HepG2 (cell line): ENCODE results near the gene SERTAD2. TPM values are rescaled to one million over a fixed set of nuclear protein-coding genes. Genes with fewer than 3 reads are reported as not detected.

ENCODE experiments used
- CBX5 ChIP-seq: sonication (generic); formaldehyde crosslinking; IDR thresholded peaks from 2 replicates; pipeline ENCODE4 v1.4.0; 2020; ENCODE audit warnings: missing genetic modification reagents, borderline replicate concordance
- KLF13 ChIP-seq: sonication (generic); formaldehyde crosslinking; IDR thresholded peaks from 2 replicates; pipeline ENCODE4 v1.4.0; 2020; ENCODE audit warnings: mild to moderate bottlenecking, missing genetic modification reagents
- MATR3 ChIP-seq: sonication (generic); formaldehyde crosslinking; IDR thresholded peaks from 2 replicates; pipeline ENCODE4 v1.4.0; 2020; ENCODE audit warnings: missing genetic modification reagents
- NR1H2 ChIP-seq: sonication (generic); formaldehyde crosslinking; IDR thresholded peaks from 2 replicates; pipeline ENCODE4 v1.8.1; 2022; ENCODE audit warnings: low read depth, missing genetic modification reagents, borderline replicate concordance
- NR2F2 ChIP-seq: IDR thresholded peaks from 2 replicates; pipeline ENCODE4 v1.6.1; 2012; ENCODE audit warnings: low read depth, inconsistent platforms, borderline replicate concordance
- ONECUT2 ChIP-seq: sonication (generic); formaldehyde crosslinking; IDR thresholded peaks from 2 replicates; pipeline ENCODE4 v1.4.0; 2020; ENCODE audit warnings: missing genetic modification reagents
- PRDM4 ChIP-seq: sonication (generic); formaldehyde crosslinking; IDR thresholded peaks from 2 replicates; pipeline ENCODE4 v1.9.0; 2021; ENCODE audit warnings: missing genetic modification reagents, borderline replicate concordance
- RNF2 ChIP-seq: fragments of 450-650 bp; conservative IDR thresholded peaks from 2 replicates; pipeline ENCODE4 v1.6.1; 2016; ENCODE audit warnings: low read depth
- RORA ChIP-seq: sonication (generic); formaldehyde crosslinking; IDR thresholded peaks from 2 replicates; pipeline ENCODE4 v1.5.0; 2020; ENCODE audit warnings: mild to moderate bottlenecking, missing genetic modification reagents, moderate library complexity
- SAP130 ChIP-seq: IDR thresholded peaks from 2 replicates; pipeline ENCODE4 v1.6.1; 2016; ENCODE audit warnings: low read depth
- ZC3H4 ChIP-seq: sonication (generic); formaldehyde crosslinking; IDR thresholded peaks from 2 replicates; pipeline ENCODE4 v1.4.0; 2020; ENCODE audit warnings: missing genetic modification reagents, borderline replicate concordance
- ZNF207 ChIP-seq: fragments of 450-650 bp; IDR thresholded peaks from 2 replicates; pipeline ENCODE4 v1.6.1; 2016; ENCODE audit warnings: antibody characterized with exemption, borderline replicate concordance
- ZNF343 ChIP-seq: sonication (generic); formaldehyde crosslinking; IDR thresholded peaks from 2 replicates; pipeline ENCODE4 v1.4.0; 2020; ENCODE audit warnings: mild to moderate bottlenecking, missing genetic modification reagents
- ZNF350 ChIP-seq: sonication (generic); formaldehyde crosslinking; IDR thresholded peaks from 2 replicates; pipeline ENCODE4 v1.4.0; 2020; ENCODE audit warnings: mild to moderate bottlenecking, low read depth, missing genetic modification reagents, borderline replicate concordance
- ZNF709 ChIP-seq: sonication (generic); formaldehyde crosslinking; IDR thresholded peaks from 2 replicates; pipeline ENCODE4 v1.5.0; 2020; ENCODE audit warnings: mild to moderate bottlenecking, missing genetic modification reagents
- ZNF784 ChIP-seq: sonication (generic); formaldehyde crosslinking; IDR thresholded peaks from 2 replicates; pipeline ENCODE4 v1.5.1; 2020; ENCODE audit warnings: missing genetic modification reagents, mild to moderate bottlenecking, borderline replicate concordance
- ZNF839 ChIP-seq: sonication (generic); formaldehyde crosslinking; IDR thresholded peaks from 2 replicates; pipeline ENCODE4 v1.4.0; 2020; ENCODE audit warnings: missing genetic modification reagents, mild to moderate bottlenecking, borderline replicate concordance
- ZSCAN21 ChIP-seq: sonication (generic); formaldehyde crosslinking; IDR thresholded peaks from 2 replicates; pipeline ENCODE4 v1.8.0; 2022; ENCODE audit warnings: mild to moderate bottlenecking, missing genetic modification reagents, moderate library complexity, borderline replicate concordance
- ZSCAN5A ChIP-seq: sonication (generic); formaldehyde crosslinking; IDR thresholded peaks from 2 replicates; pipeline ENCODE4 v1.8.0; 2022; ENCODE audit warnings: mild to moderate bottlenecking, missing genetic modification reagents, borderline replicate concordance
- polyA plus RNA-seq, 8 experiments: library from polyadenylated mRNA; depleted of rRNA in 3 of 8; stranded (reverse) in 7 of 8; unstranded in 1 of 8; fragments of >200 nt; fragmentation: Illumina TruSeq in 4 of 8; extraction: Trizol in 4 of 8; gene quantifications; 2 replicates each; pipeline versions ENCODE4 v1.2.1 to v1.2.3, GENCODE V29; 2011 to 2016; ENCODE audit warnings: low read depth in 4 of 8, missing spikeins in 1 of 8, mixed read lengths in 1 of 8; ENCODE audit not compliant: insufficient read depth in 1 of 8
- total RNA-seq, 5 experiments: library from RNA; depleted of rRNA; stranded (reverse); fragments of >200 nt; fragmentation: Illumina TruSeq; extraction: Trizol; gene quantifications; 2 replicates each; pipeline ENCODE4 v1.2.3, GENCODE V29; 2016; ENCODE audit warnings: low read depth in 1 of 5
- TF ChIP-seq, protein P1 (sequence below): sonication (generic); formaldehyde crosslinking; IDR thresholded peaks from 2 replicates; pipeline ENCODE4 v1.4.0; 2020; ENCODE audit warnings: missing genetic modification reagents
- TF ChIP-seq, protein P2 (sequence below): conservative IDR thresholded peaks from 2 replicates; pipeline ENCODE4 v1.6.1; 2018; ENCODE audit warnings: missing genetic modification reagents

The SERTAD2 gene
- total and polyA plus RNA-seq, 2 of the 13 experiments (the other 11 are each of a cell fraction or from before 2014, with no cell fraction given), result 6.7 to 22.6 TPM

DNA sequence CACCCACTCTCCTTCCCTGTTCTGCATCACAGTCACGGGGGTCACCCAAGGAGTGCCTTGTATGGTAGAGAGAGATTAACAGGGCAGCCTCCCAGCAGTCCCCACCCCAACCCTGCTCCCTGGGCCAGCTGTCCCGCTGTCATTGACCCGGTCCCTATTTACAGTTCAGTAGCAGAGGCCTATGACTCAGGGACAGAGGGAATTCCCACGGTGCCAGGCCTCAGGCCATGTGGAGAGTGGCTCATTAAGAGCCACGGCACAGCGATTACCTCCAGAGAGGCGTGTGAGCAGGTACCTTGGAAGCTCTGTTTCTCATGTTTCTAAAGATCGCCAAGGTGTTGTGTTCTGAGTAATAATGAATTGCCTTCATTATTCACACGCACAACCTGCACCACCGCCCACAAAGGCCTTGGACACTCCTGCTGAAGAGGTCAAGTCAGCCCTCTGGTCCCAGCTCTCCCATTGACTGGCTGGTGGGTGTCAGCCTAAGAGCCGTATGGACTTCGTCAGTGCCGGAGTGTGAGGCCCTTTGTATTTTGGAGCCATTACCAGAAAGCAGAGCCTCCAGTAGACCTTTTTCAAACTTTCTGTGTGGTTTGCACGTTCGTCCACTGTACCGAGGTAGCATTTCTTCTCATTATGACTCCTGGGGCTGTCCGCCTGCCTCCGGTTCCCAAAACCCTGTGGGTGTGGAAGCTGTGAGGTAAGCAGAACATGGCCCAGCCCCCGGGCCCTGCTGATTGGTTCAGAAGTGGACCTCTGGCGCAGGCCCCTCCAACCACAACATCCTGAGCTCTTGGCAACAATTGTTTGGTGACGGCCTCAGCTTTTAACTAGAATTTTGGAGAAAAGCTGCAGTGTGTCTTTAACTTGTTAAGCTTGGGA, 47.0 kb downstream of the SERTAD2 start (continued):
- TF ChIP-seq ZNF207, result no peak
- TF ChIP-seq SAP130, result peak; percentile 92
- no peak for TF ChIP-seq KLF13 (CRISPR knock-in tag)
- no peak for TF ChIP-seq NR1H2 (CRISPR knock-in tag)
- no peak for TF ChIP-seq ZSCAN21 (CRISPR knock-in tag)
- no peak for TF ChIP-seq ZC3H4
- TF ChIP-seq ZNF709 (CRISPR knock-in tag), result peak; percentile 47; the same call in 1 of the 2 replicates
- TF ChIP-seq, protein P1, sequence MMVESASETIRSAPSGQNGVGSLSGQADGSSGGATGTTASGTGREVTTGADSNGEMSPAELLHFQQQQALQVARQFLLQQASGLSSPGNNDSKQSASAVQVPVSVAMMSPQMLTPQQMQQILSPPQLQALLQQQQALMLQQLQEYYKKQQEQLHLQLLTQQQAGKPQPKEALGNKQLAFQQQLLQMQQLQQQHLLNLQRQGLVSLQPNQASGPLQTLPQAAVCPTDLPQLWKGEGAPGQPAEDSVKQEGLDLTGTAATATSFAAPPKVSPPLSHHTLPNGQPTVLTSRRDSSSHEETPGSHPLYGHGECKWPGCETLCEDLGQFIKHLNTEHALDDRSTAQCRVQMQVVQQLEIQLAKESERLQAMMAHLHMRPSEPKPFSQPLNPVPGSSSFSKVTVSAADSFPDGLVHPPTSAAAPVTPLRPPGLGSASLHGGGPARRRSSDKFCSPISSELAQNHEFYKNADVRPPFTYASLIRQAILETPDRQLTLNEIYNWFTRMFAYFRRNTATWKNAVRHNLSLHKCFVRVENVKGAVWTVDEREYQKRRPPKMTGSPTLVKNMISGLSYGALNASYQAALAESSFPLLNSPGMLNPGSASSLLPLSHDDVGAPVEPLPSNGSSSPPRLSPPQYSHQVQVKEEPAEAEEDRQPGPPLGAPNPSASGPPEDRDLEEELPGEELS (CRISPR knock-in tag), result 0 out of 2 replicates have a peak, but pooled peaks have one; percentile 8
- TF ChIP-seq ZSCAN5A (CRISPR knock-in tag), result no peak
- TF ChIP-seq PRDM4, result no peak
- no peak for TF ChIP-seq NR2F2
- TF ChIP-seq ZNF784, result 0 out of 2 replicates have a peak, but pooled peaks have one; percentile 37
- TF ChIP-seq ZNF839 (CRISPR knock-in tag), result no peak; the same call in 1 of the 2 replicates
- TF ChIP-seq, protein P2, sequence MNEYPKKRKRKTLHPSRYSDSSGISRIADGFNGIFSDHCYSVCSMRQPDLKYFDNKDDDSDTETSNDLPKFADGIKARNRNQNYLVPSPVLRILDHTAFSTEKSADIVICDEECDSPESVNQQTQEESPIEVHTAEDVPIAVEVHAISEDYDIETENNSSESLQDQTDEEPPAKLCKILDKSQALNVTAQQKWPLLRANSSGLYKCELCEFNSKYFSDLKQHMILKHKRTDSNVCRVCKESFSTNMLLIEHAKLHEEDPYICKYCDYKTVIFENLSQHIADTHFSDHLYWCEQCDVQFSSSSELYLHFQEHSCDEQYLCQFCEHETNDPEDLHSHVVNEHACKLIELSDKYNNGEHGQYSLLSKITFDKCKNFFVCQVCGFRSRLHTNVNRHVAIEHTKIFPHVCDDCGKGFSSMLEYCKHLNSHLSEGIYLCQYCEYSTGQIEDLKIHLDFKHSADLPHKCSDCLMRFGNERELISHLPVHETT, result no peak
- no peak for TF ChIP-seq CBX5
- no peak for TF ChIP-seq RORA
- TF ChIP-seq ZNF350 (CRISPR knock-in tag), result peak; percentile 18; the same call in 1 of the 2 replicates
- TF ChIP-seq ONECUT2 (CRISPR knock-in tag), result no peak; the same call in 1 of the 2 replicates
- TF ChIP-seq ZNF343 (CRISPR knock-in tag), result no peak
- TF ChIP-seq MATR3 (CRISPR knock-in tag), result no peak
- TF ChIP-seq RNF2, result peak; percentile 48; the same call in 1 of the 2 replicates
